ENCODE results near the gene TMIE.
A peak's percentile ranks its signal among the peaks of the same experiment; 100 is the strongest.

TMIE gene

DNA sequence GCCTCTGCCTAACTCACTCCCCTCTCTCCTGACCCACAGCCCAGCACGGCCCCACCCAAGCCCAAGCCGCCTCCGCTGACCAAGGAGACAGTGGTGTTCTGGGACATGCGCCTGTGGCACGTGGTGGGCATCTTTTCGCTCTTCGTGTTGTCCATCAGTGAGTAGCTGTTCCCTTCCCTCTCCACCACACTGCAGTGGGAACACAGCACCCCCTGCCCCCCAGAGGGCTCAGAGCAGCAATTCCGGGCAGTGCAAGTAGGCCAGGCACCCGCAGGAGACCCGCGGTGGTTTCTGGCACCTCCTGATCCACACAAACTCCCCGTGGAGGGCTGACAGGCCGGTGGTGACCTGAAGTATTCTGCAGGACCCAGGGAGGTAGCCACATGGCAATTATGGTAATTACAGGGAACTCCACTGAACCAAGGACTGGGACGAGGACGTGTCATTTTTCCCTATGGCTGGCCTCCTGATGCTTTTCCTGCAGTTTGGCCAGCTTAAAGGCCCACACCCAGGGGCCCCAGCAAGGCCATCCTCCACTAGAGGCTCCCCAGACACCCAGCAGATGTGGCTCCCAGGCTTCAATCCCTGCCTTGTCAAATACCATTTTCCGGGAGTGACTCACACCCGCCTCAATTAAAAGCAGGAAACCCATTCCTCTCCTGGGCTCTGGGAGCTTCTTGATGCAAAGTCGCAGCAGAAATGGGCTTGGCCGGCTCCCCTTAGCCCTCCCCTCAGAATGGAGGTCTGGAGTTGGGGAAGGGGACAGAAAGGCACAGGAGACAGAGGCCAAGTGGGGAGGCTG, 4.8 kb downstream of the TMIE start:
- Histone ChIP-seq H3K36me3 (ENCODE audit: control insufficient read depth, low read length) (no peaks in the 10 kb centered on the region), H3K4me1 (ENCODE audit: control insufficient read depth, low read length) (no peaks in the 10 kb centered on the region), H3K9me2 (replicated peaks; ENCODE audit: control insufficient read depth, low read length) (no peaks in the 10 kb centered on the region), H3K4me2 (ENCODE audit: low read length) (no peak overlapping the region), H3K79me2 (ENCODE audit: control insufficient read depth, low read length) (no peaks in the 10 kb centered on the region), H3F3A (ENCODE audit: control insufficient read depth, insufficient read depth) (no peaks in the 10 kb centered on the region), H3K9me3 (ENCODE audit: control insufficient read depth, insufficient read depth, low read length) (no peaks in the 10 kb centered on the region), H3K4me3 (ENCODE audit: low read length) (no peak overlapping the region), H4K20me1 (ENCODE audit: control insufficient read depth, insufficient read depth, low read depth, low read length) (no peaks in the 10 kb centered on the region), H3K27ac (ENCODE audit: low read depth, low read length) (no peak overlapping the region), H3K27me3 (ENCODE audit: control insufficient read depth, low read length) (peaks cover 6% of the 10 kb centered on the region; the same call in 1 of the 2 replicates)
- TF ChIP-seq EZH2phosphoT487 (IDR thresholded peaks at IDR 0.05; ENCODE audit: borderline replicate concordance, low read length) = no peak
- TF ChIP-seq, protein P1, sequence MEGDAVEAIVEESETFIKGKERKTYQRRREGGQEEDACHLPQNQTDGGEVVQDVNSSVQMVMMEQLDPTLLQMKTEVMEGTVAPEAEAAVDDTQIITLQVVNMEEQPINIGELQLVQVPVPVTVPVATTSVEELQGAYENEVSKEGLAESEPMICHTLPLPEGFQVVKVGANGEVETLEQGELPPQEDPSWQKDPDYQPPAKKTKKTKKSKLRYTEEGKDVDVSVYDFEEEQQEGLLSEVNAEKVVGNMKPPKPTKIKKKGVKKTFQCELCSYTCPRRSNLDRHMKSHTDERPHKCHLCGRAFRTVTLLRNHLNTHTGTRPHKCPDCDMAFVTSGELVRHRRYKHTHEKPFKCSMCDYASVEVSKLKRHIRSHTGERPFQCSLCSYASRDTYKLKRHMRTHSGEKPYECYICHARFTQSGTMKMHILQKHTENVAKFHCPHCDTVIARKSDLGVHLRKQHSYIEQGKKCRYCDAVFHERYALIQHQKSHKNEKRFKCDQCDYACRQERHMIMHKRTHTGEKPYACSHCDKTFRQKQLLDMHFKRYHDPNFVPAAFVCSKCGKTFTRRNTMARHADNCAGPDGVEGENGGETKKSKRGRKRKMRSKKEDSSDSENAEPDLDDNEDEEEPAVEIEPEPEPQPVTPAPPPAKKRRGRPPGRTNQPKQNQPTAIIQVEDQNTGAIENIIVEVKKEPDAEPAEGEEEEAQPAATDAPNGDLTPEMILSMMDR (IDR thresholded peaks at IDR 0.05; ENCODE audit: low read depth, low read length, poor library complexity, severe bottlenecking) = no peak

DNA sequence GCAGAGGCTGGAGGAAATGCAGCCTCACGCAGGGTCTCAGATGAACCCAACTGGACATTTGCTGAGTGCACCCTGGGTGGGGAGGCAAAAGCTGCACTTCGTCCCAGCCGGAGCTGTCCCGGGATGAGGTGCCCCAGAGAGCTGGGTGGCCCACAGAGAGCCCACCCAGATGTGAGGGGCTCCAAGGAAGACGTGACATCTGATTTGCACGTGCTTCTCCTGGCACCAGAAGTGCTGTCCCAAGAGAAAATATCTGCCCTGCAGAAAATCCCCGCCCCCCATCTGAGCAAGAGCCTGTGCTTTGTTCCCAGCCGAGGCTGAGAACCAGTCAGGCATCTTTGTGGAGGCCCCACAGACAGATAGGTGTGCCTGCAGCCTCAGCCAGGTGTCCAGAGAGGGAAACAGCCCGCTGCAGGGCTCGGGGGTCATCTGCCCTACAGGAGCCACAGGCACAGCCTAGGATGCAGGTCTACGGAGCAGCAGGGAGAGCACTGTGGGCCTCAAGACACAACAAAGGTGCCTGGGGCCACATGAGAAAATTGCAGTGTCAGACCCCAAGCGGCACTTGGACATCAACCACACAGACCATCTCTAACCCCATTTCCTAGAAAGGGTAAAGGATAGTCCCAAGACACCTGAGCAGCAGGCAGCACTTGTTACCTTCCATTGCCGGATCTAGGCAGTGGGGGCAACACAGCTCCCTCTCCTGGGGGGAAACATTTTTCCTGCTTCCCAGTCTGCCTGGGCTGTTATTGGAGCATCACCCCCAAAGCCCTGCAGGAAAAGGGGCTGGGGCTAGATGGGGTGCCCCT, 5.8 kb downstream of the TMIE start:
- no peaks in the 10 kb centered on the region for H3K4me1 ChIP-seq (ENCODE audit: control insufficient read depth, low read length)
- TF ChIP-seq EZH2phosphoT487 (IDR thresholded peaks at IDR 0.05; ENCODE audit: borderline replicate concordance, low read length) = no peak
- TF ChIP-seq, protein P1 (IDR thresholded peaks at IDR 0.05; ENCODE audit: low read depth, low read length, poor library complexity, severe bottlenecking) = peak; percentile 18
- H3K9me3 ChIP-seq (ENCODE audit: control insufficient read depth, insufficient read depth, low read length) = no peaks in the 10 kb centered on the region
- H3K27ac ChIP-seq (ENCODE audit: low read depth, low read length) = no peak overlapping the region
- no peak overlapping the region for H3K4me3 ChIP-seq (ENCODE audit: low read length)
- H3K79me2 ChIP-seq (ENCODE audit: control insufficient read depth, low read length) = no peaks in the 10 kb centered on the region
- H4K20me1 ChIP-seq (ENCODE audit: control insufficient read depth, insufficient read depth, low read depth, low read length) = no peaks in the 10 kb centered on the region
- H3K27me3 ChIP-seq (ENCODE audit: control insufficient read depth, low read length) = peaks cover 2% of the 10 kb centered on the region; the same call in 1 of the 2 replicates
- H3K9me2 ChIP-seq (replicated peaks; ENCODE audit: control insufficient read depth, low read length) = no peaks in the 10 kb centered on the region
- no peaks in the 10 kb centered on the region for H3F3A ChIP-seq (ENCODE audit: control insufficient read depth, insufficient read depth)
- H3K4me2 ChIP-seq (ENCODE audit: low read length) = no peak overlapping the region
- no peaks in the 10 kb centered on the region for H3K36me3 ChIP-seq (ENCODE audit: control insufficient read depth, low read length)

DNA sequence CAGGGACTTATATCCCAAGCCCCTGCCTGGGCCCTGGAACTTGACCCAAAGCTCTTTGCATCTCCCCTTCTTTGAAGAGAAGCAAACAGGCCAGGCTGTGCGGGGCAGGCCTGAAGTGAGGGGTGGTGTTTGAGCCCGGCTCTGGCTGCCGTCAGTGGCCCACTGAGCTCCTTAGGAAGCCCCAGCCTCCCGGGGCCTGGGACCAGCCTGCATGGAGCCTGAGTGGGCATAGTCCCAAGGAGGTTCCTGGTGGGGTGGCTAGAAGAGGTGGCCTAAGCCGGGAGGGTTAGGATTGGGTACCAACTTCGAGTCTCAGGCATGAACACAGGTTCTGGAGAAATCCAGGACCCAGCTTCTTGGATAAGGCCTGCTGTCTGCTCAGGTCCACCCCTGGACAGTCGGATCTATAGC, 6.4 kb downstream of the TMIE start:
- Histone ChIP-seq H3K9me2 (replicated peaks; ENCODE audit: control insufficient read depth, low read length) (no peaks in the 10 kb centered on the region), H3K79me2 (ENCODE audit: control insufficient read depth, low read length) (no peaks in the 10 kb centered on the region), H3K4me2 (ENCODE audit: low read length) (no peak overlapping the region), H3K4me3 (ENCODE audit: low read length) (no peak overlapping the region), H3K27me3 (ENCODE audit: control insufficient read depth, low read length) (no peaks in the 10 kb centered on the region), H4K20me1 (ENCODE audit: control insufficient read depth, insufficient read depth, low read depth, low read length) (no peaks in the 10 kb centered on the region), H3F3A (ENCODE audit: control insufficient read depth, insufficient read depth) (no peaks in the 10 kb centered on the region), H3K9me3 (ENCODE audit: control insufficient read depth, insufficient read depth, low read length) (no peaks in the 10 kb centered on the region), H3K4me1 (ENCODE audit: control insufficient read depth, low read length) (no peaks in the 10 kb centered on the region), H3K36me3 (ENCODE audit: control insufficient read depth, low read length) (no peaks in the 10 kb centered on the region), H3K27ac (ENCODE audit: low read depth, low read length) (no peak overlapping the region)
- no peak for TF ChIP-seq EZH2phosphoT487 (IDR thresholded peaks at IDR 0.05; ENCODE audit: borderline replicate concordance, low read length)
- TF ChIP-seq, protein P1 (IDR thresholded peaks at IDR 0.05; ENCODE audit: low read depth, low read length, poor library complexity, severe bottlenecking) = no peak
